ENCODE measurements around the gene CLNK.
"Not testable (repeated sequence)": the region's sequence is repeated elsewhere in the genome, so short reads cannot be mapped to it uniquely, and the experiment has no call there.

CLNK gene

DNA sequence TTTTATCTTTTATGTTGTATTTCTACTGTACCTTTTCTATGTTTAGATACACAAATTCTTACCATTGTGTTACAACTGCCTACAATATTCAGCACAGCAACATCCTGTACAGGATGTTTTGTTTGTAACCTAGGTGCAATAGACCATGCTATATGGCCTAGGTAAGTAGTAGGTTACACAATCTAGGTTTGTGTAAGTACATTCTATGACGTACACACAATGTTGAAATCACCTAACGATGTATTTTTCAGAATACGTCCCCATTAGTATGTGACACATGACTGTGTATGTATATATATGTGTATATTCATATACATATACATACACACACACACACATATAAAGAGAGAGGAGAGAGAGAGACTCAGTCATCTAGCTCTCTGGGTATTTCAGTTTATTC is 103.5 kb downstream of the CLNK start:
- in situ Hi-C loops (cut with MboI; ENCODE audit: low sequenced_read_pairs): no loop called here

DNA sequence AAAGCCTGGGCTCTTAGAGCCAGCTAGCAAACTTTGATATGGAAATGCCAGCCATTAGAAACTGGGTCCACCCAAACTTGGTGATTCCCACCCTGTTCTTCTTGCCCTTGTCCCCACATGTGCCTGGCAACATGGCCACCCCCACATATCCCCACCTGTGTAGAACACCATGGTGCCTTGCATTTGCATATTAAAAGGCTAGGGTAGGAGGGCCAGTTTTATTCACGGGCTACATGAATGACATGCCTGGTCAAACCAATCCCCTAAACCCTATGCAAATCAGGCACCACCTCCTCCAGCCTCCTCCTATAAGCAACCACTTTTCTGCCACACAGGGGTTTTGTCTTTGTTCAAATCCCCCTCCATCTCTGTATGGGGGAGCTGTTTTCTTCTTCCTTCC is 104.9 kb downstream of the CLNK start:
- in situ Hi-C loops (cut with MboI; ENCODE audit: low sequenced_read_pairs): no loop called here

DNA sequence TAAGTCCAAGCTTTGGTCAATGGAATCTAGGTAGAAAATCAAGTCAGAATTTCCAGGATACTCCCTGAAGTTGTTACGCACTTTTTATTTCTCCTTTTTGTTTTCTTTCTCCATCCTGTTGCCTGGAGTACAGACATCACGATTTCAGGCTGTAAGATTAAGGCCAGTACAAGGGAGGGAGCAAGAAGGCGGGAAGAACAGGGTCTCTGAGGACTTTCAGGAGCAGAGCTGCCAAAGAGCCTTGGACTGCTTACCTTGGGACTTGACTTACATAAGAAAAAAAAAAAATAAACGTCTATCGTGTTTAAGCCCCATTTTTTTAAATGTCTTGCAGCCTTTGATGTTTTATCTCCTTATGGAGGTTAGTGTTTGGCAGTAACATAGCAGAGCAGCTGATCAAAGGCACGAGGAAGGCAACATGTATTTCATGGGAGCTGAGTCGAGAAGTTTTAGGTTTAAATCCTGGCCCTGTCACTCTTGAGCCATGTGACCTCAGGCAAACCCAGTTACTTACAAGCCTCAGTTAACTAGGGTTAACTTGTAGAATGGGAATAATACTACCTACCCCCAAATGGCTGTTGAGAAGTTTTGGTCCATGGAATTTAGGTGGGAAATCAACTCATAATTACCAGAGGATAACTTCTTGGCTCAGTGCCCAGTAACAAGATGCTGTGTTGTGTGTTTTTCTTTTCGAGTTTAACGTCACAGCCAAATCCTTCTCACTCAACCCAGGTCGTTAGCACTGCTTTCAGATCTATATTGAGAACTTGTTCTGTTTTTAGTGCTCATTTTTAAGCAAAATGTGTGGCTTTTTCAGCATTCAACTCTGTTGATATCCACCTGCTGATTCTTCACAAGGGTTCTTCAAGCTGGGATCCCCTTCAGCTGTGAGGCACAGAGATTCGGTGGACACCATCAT is 106.8 kb downstream of the CLNK start:
- in situ Hi-C loops (cut with MboI; ENCODE audit: low sequenced_read_pairs): no loop called here

DNA sequence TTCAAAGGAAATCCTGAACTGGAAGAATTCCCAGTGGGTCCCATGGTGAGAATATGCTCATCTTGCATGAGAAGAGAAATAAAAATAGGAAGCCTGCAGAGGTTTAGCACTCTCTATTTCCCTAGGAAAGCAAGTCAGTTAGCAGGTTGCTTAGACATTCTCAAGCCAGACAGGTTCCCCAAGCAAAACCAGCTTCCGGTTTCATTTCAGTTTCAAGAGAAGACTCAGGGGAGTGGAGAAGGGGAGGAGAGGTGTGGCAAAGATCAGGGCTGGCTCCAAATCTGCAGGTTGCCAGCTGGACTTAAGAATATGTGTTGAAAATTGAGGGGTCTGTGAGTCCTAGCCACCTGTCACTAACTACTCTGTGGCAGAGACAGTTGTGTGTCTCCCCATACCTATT is 107.5 kb downstream of the CLNK start:
- in situ Hi-C loops (cut with MboI; ENCODE audit: low sequenced_read_pairs): no loop called here

DNA sequence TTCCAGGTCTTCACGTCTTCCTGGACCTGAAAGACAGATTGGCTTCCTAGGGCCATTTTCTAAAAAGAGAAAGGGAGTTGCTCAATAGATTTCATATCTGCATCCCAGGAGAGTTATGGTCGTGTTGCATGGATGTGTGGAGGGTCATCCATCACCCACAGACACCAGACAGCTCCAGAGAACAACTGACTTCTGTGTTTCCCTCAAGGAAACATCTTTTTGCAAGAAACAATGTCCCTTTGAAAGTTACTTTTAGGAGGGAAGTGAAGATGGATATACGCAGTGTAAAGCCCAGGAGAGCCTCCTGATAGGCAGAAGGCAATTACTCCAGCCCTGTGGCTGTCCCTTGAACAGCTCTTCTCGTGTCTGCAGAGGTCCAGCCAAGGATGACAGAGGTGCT is 108.3 kb downstream of the CLNK start:
- in situ Hi-C loops (cut with MboI; ENCODE audit: low sequenced_read_pairs): no loop called here

DNA sequence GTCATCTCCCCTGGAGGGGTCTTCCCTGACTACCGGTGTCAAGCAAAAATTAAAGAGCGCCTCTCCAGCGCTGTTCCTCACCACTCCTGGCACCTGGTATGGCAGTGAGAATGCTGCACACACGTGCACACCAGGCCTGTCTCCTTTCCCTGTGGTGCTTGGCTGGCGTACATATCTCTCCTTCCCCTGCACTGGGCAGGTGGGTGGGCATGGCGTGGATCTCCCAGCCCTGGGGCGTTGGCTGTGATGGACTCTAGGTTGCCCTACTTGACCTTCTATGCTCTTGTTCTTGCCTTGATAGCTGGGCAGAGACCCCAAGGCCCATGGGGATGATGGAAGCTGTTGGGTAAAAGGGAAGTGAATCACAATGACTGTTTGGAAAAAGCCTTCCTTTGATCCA is 109.2 kb downstream of the CLNK start:
- in situ Hi-C loops (cut with MboI; ENCODE audit: low sequenced_read_pairs): no loop called here

DNA sequence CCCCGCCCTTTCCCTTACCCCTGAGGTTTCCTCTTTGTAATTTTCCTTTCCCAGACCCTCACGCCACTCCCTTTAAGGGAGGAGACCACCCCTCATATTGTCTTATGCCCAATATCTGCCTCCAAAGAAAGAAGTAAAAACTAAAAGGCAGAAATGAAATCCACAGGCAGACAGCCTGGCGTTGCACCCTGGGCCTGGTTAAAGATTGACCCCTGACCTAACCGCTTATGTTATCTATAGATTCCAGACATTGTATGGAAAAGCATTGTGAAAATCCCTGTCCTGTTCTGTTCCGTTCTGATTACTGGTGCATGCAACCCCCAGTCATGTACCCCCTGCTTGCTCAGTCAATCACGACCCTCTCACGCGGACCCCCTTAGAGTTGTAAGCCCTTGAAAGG is 110.0 kb downstream of the CLNK start:
- in situ Hi-C loops (cut with MboI; ENCODE audit: low sequenced_read_pairs): not testable (repeated sequence)

DNA sequence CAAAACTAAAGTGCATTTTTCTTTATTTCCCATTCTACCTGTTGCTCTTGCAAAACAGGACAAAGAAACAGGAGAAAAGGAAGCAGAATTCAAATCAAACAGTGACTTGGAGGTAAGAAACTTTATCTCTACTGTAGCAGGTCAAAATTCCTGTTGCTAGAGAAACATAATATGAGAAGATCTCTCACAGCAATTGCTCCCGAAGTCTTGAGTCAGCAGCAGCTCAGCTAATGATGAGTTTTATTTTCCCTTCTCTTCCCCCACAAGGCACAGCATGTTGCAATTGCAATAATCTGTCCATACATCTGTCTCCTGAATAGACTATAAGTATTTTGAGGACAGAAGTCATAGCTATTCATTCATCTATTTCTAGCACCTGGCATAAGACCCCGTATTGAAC is 112.7 kb downstream of the CLNK start:
- in situ Hi-C loops (cut with MboI; ENCODE audit: low sequenced_read_pairs): no loop called here

DNA sequence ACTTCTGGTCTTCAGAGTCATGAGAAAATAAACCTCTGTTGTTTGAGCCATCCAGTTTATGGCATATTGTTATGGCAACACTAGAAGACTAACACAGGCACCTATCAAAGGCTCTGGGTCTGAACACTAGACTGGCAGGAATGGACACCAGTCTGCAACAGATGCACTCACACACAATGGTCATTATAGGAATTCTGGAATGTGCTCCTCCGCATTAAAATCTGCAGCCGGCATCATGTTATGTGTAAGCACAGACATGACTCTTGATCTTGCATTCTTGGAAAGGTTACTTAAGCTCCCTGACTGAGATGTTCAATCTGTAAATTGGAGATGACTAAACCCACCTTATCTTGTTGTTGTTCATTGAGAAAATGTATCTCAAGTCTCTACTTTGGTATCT is 115.1 kb downstream of the CLNK start:
- in situ Hi-C loops (cut with MboI; ENCODE audit: low sequenced_read_pairs): no loop called here

DNA sequence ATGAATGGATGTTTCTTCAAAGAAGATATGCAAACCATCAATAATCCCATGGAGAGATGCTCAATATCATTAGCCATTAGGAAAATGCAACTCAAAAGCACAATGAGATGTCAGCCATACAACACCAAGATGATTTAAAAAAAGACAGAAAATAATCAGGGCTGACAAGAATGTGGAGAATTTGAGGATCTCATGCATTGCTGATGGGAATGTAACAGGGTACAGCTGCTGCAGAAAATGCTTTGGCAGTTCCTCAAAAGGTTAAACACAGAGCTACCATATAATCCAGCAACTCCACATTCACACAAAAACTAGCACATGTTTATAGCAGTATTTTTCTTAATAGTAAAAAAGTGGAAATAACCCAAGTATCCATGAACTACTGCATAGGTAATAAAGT is 116.8 kb downstream of the CLNK start:
- in situ Hi-C loops (cut with MboI; ENCODE audit: low sequenced_read_pairs): no loop called here

DNA sequence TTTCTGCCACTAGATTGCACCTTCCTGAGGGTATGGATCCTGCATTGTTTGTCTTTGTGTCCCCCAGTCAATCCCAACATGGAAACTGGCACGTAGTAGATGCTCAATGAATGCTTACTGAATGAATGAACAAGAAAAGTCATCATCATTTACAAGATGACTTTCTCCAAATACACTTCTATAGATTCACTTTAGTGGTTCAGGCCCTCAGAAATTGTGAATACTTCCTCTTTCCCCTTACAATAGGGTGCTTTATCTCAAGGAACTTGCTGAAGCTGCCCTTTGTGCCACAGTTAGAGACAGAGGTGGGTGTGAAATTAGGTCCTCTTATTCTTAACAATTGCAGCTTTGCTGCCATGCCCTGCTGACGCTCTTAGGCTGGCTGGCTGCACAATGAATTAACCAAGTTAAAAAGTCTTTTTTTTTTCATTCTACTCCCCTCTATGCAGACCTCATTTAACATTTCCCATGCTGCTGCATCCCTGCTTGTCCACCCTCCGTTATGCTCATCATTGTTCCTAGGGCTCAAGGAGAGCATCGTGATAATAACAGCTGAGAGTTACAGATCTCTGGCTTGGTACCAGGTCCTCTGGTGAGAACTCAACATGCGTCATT is 119.3 kb downstream of the CLNK start:
- in situ Hi-C loops (cut with MboI; ENCODE audit: low sequenced_read_pairs): no loop called here

DNA sequence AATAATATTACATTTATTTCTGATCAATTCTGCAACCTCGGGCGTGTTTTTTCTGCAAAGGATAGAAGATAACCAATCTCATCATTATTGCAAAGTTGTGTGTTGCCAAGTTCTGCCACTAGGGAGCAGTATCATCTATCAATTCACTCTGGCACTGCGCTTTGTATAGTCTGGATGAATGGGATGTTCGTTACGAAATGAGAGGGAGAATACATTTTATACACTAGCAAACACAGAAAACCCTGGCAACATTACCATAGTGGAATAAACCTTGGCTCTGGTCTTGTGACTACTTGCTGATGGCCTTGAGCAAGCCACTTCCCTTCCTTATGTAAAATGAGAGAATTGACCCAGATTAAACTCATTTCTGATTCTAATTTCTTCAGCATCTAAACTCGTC is 129.9 kb downstream of the CLNK start:
- in situ Hi-C loops (cut with MboI; ENCODE audit: low sequenced_read_pairs): no loop called here

DNA sequence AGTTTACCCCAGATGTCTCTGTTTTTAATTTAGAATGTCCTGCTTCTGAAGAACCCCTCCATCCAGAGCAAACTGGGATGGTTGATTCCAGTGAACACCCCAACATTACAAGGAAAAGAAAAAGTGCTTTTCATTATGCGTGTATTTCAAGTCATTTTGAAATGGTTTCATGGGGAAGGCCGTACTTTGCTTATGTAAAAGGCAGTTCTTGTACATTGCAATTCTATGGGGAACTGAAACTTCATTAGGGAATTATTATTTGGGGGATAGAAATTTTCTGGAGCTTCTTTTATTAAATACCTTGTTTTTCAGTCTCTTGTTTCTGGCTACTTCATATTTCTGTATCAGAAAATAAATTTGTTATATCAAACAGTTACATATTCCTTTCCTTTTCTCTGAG is 130.4 kb downstream of the CLNK start:
- in situ Hi-C loops (cut with MboI; ENCODE audit: low sequenced_read_pairs): no loop called here

DNA sequence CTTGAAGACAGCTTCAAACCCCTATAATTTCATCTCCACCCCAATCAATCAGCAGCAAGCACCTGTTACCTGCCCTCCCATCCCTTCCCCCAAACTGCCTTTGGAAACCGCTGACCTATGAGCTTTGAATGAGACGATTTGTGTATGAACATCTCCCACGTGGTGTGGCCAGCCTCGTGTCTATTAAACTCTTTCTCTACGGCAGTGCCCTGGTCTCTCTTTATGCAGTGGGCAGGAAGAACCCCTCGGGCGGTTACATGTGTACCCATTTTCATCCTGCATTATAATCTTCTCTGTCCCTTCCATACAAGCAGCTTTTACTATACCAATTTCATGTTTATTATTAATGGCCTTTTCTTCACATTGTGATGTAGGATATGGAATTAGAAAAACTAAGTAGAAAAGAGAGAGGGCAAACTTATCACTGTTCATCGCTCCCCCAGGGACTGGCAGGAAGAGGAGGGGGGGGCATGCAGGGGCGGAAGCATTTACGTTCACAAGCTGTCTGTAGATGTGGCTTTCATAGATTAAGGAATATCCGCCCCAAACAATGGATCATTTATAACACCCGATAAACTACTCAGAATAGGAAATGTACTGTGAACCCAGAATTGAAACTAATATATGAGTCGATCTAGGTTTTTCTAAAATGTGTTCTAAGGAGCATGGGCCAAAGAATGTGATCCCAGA is 131.8 kb downstream of the CLNK start:
- in situ Hi-C loops (cut with MboI; ENCODE audit: low sequenced_read_pairs): no loop called here

DNA sequence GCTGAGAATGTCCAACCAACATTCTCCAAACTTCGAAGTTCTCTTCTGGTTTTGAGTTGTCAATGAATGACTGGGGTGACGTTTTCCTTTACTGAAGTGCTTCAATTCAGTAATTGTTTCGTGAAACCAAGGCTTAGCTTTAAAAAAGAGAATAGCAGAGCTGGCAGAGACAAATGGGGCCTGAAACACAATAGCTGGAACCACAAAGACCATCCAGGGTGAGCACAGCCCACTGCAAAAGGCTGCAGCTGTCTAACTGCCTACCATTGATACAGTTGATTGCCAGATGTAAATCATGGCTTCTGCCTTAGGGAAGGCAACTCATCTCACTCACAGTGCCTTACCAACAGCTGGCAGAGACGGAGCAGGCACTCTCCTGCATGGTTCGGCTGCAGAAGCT is 148.7 kb downstream of the CLNK start:
- in situ Hi-C loops (cut with MboI; ENCODE audit: low sequenced_read_pairs): loop anchor here (25.0 kb wide), 1 partner anchor 374 kb away; no protein-coding TSS in a partner anchor

DNA sequence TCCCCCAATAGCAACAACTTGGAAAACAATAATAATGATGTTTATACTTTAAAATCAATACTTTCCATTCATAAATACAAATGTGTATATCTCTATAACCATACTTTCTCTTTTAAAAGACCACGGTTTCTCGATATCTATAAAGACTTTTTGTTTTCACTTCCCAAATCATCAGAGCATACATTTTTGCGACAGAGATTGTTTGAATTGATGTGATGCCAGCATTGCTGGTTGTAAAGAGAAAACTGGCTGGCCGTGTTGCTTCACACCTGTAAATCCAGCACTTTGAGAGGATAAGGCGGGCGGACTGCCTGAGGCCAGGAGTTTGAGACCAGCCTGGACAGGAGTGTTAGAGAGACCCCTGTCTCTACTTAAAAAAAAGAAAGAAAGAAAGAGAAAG is 149.7 kb downstream of the CLNK start:
- in situ Hi-C loops (cut with MboI; ENCODE audit: low sequenced_read_pairs): loop anchor here (25.0 kb wide), 1 partner anchor 373 kb away; no protein-coding TSS in a partner anchor

DNA sequence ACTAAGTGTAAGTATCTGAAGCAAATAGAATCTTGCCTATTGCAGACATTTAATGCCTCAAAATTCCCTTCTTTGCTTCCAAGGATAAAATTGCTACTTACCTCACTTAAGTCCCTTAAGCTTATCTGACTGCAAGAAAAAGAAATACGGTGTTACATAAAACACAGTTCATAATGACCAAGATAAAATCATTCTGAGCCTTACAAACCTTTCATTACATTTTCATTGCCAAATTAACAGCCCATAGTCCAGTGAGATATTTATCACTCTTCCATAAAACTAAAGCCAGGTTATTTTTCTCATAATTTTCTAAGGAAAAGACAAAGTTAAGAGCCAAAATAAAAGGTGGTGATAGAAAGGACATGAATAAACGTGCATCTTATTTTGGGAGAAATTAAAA is 152.4 kb downstream of the CLNK start:
- in situ Hi-C loops (cut with MboI; ENCODE audit: low sequenced_read_pairs): loop anchor here (25.0 kb wide), 1 partner anchor 370 kb away; no protein-coding TSS in a partner anchor

DNA sequence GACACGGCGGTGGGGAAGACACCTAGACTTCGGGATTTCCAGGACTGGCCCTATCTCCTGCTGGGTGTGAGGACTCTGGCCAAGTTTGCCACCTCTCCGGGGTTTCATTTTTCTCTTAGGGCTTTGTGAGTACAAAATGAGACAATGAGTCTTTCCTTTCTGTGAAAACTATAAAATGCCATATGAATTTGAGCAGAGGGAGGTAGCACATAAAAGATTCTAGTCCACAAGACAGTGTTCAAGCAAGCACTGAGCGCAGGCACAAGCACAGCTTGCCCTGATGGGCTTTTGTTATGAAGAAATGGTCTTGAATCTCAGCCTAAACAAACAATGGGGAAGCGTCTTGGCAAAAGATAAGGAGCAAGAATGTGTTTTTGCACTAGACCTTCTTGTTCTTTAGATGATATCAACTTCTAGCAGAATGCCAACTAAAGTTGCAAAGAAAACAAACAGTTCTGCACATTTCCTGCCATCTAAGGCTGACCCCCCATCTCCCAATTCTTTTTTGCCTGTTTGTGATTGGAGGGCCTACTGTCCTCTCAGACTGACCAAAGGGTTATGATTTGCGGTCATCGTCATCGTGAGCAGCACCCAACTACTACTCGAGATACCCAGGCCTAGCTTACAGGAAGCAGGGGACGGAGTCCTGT is 154.3 kb downstream of the CLNK start:
- in situ Hi-C loops (cut with MboI; ENCODE audit: low sequenced_read_pairs): loop anchor here (25.0 kb wide), 1 partner anchor 368 kb away; no protein-coding TSS in a partner anchor

DNA sequence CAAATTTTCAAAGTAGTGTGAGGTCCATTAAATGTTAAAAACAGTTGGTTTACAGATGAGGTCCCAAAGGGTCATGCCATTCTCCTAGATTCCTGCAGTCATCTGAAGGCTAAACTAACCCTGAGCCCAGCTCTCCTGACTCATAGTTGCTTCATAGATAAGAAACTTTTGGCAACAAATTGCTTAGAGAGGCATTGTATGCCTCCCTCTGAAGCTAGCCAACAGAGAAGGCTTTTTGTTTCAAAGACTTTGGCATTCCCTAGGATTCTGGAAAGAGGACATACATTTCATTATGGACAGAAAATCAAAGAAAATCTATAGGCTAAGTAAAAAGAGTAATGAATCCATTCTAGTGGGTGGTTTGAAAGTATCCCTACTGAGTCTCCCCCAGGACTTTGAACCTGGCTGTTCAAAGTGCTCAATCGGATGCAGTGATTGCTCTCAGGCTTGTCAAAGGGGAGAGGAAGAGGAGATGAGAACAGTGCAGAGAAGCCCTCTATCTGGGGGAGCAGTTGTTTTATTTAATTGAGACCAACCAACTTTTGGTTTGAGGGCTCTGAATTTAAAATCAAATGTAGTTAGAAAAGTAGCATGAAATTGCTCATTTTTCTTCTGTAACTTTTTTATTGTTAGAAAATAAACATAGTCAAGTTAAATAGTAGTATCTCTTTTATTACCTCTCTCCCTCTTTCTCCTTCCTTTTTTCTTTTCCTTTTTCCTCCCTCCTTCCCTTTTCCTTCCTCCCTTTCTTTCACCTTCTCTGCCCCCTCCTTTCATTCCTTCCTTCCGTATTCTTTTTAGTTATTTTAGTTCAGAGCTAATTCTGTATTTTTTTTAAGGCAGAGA is 155.1 kb downstream of the CLNK start:
- in situ Hi-C loops (cut with MboI; ENCODE audit: low sequenced_read_pairs): loop anchor here (25.0 kb wide), 1 partner anchor 367 kb away; no protein-coding TSS in a partner anchor

DNA sequence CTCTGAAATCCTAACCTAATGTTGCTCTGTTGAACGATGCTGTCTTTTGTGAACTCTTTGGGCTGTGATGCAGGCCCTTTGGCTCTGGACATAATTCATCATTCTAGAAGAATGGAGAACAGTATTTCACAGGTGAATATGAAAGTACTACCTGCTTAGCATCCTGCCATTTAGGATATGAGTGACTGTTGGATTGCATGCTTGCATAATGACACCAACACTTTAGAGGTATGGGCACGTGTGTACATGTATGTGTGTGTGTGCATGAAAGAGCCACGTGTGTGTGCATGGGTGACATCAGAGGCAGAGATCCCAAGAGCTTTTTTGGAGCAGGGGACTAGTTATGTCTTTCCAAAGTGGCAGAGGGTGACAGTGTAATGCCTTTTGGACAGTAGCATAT is 157.1 kb downstream of the CLNK start:
- in situ Hi-C loops (cut with MboI; ENCODE audit: low sequenced_read_pairs): loop anchor here (25.0 kb wide), 1 partner anchor 365 kb away; no protein-coding TSS in a partner anchor
